ENCODE measurements around the gene SPPL2B. TPM values are rescaled to one million over a fixed set of nuclear protein-coding genes. Genes with fewer than 3 reads are reported as not detected.

SPPL2B gene
- total RNA-seq, 1 donor from 2014 or later: 202 TPM

DNA sequence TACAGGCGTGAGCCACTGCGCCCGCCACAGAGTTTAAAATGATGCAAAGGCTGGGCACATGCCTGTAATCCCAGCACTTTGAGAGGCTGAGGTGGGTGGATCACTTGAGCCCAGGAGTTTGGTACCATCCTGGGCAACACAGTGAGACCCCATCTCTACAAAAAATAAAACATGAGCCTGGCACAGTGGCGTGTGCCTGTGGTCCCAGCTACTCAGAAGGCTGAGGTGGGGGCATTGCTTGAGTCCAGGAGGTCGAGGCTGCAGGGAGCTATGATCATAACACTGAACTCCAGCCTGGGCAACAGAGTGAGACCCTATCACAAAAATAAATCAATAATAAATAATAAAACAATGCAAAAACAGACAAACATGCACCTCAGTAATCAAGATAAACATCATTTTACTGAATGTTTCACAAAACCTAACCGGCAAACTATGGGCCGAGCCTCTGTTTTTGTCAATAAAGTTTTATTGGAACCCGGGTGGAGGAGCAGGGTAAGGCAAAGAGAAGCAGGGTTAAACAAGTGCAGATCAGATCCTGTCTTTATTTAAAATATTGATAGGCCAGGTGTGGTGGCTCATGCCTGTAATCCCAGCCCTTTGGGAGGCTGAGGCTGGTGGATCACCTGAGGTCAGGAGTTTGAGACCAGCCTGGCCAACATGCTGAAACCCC is 44.5 kb upstream of the SPPL2B start:
- no peak for DNase-seq (ENCODE audit: low spot score in 2 of 2, unreplicated experiment in 2 of 2)
- Mint-ChIP-seq H3K27me3 (ENCODE audit: low read depth) (peaks cover 56% of the 10 kb centered on the region), H3K36me3 (no peaks in the 10 kb centered on the region), H3K27ac (no peak overlapping the region), H3K9me3 (no peaks in the 10 kb centered on the region), H3K4me1 (peaks cover 8% of the 10 kb centered on the region), H3K4me3 (no peak overlapping the region)
- TF ChIP-seq, protein P1, sequence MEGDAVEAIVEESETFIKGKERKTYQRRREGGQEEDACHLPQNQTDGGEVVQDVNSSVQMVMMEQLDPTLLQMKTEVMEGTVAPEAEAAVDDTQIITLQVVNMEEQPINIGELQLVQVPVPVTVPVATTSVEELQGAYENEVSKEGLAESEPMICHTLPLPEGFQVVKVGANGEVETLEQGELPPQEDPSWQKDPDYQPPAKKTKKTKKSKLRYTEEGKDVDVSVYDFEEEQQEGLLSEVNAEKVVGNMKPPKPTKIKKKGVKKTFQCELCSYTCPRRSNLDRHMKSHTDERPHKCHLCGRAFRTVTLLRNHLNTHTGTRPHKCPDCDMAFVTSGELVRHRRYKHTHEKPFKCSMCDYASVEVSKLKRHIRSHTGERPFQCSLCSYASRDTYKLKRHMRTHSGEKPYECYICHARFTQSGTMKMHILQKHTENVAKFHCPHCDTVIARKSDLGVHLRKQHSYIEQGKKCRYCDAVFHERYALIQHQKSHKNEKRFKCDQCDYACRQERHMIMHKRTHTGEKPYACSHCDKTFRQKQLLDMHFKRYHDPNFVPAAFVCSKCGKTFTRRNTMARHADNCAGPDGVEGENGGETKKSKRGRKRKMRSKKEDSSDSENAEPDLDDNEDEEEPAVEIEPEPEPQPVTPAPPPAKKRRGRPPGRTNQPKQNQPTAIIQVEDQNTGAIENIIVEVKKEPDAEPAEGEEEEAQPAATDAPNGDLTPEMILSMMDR (IDR thresholded peaks at IDR 0.05; ENCODE audit: unreplicated experiment): no peak

DNA sequence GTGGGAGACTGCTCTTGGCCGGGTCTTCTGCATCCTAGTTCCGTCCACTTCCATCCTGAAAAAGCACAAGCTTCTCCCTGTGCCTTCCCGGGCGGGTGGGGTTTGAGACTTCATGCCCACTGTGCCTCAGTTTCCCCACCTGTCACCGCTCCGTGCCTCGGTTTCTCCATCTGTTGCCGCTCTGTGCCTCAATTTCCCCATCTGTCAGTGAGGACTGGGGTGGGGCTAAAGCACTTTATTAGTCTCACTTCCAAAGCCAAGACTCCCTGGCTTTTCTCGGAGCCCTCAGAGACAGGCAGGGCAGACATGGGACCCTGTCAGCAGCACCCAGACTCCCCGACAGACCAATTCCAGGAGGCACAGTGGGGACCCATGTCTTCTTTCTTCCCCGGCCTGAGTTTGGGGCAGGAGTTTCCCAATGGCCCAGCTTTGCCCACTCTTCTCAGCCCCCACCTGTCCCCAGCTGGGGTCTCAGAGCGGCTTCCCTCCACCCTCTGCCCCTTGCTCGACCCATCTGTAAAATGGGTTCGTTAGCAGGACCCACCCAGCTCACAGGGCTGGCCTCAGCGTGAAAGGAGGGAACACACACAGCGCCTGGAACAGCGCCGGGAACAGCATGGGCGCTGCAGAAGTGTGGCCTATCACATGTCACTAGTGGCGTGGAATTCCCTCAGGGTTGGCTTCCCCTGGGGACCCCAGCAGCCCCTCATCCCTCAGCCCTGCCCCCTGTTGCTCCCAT is 41.9 kb upstream of the SPPL2B start:
- Mint-ChIP-seq H3K36me3 (no peaks in the 10 kb centered on the region), H3K4me3 (no peak overlapping the region), H3K27ac (no peak overlapping the region), H3K9me3 (no peaks in the 10 kb centered on the region), H3K4me1 (peaks cover 14% of the 10 kb centered on the region), H3K27me3 (ENCODE audit: low read depth) (peaks cover 77% of the 10 kb centered on the region)
- TF ChIP-seq, protein P1 (IDR thresholded peaks at IDR 0.05; ENCODE audit: unreplicated experiment): no peak
- DNase-seq (ENCODE audit: low spot score in 2 of 2, unreplicated experiment in 2 of 2): no peak

DNA sequence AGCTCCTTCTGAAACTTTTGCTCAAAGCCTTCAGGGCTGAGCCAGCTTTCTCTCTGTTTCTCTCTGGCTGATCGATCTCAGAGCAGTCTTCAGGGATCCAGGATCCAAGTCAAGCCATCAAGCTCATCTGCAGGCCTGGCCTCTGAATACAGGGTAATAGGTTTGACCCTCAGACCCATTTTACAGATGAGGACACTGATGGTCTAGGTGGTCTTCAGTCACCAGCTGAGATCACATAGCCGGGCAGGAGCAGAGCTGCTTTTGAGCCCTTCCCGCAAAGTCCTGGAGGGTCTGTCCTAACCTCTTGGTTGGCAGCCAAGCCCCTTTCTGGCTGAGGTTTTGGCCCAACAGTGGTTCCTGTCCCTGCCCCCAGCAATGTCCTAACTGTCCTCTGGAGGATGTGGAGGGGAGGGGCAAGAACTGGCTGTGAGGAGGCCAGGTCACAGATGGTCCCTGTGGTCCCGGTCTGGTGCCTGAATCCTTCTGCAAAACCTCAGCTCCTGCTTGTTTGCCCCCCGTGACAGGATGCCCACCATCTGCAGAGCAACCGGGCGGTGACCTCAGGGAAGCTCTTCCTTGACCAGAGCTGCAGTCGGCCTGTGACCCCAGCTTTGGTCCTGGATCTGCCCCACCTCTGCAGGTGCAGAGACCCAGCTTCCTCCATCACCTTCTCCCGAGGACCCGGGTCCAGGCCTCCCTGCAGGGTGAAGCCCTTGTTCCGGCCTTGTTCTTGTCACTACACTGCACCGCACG is 40.7 kb upstream of the SPPL2B start:
- H3K36me3 Mint-ChIP-seq: no peaks in the 10 kb centered on the region
- no peak overlapping the region for H3K27ac Mint-ChIP-seq
- no peaks in the 10 kb centered on the region for H3K9me3 Mint-ChIP-seq
- no peak overlapping the region for H3K4me3 Mint-ChIP-seq
- no peak for DNase-seq (ENCODE audit: low spot score in 2 of 2, unreplicated experiment in 2 of 2)
- peaks cover 7% of the 10 kb centered on the region for H3K4me1 Mint-ChIP-seq
- TF ChIP-seq, protein P1 (IDR thresholded peaks at IDR 0.05; ENCODE audit: unreplicated experiment): no peak
- peaks cover 77% of the 10 kb centered on the region for H3K27me3 Mint-ChIP-seq (ENCODE audit: low read depth)

- TF ChIP-seq, protein P1 (IDR thresholded peaks at IDR 0.05; ENCODE audit: unreplicated experiment): no peak
- peaks cover 78% of the 10 kb centered on the region for H3K27me3 Mint-ChIP-seq (ENCODE audit: low read depth)
- peaks cover 6% of the 10 kb centered on the region for H3K4me1 Mint-ChIP-seq
- H3K36me3 Mint-ChIP-seq: no peaks in the 10 kb centered on the region
- H3K4me3 Mint-ChIP-seq: no peak overlapping the region
- H3K9me3 Mint-ChIP-seq: no peaks in the 10 kb centered on the region
- no peak overlapping the region for H3K27ac Mint-ChIP-seq
- DNase-seq (ENCODE audit: low spot score in 2 of 2, unreplicated experiment in 2 of 2): no peak
These were observed 40.1 kb upstream of the SPPL2B start for GRCh38 chr19:2288338-2288817.

GRCh38 chr19:2288818-2289713 is 39.4 kb upstream of the SPPL2B start:
- Mint-ChIP-seq H3K4me1 (peaks cover 6% of the 10 kb centered on the region), H3K4me3 (peak overlapping the region; percentile 53), H3K27ac (no peak overlapping the region), H3K36me3 (no peaks in the 10 kb centered on the region), H3K9me3 (no peaks in the 10 kb centered on the region), H3K27me3 (ENCODE audit: low read depth) (peaks cover 85% of the 10 kb centered on the region)
- no peak for DNase-seq (ENCODE audit: low spot score in 2 of 2, unreplicated experiment in 2 of 2)
- TF ChIP-seq, protein P1 (IDR thresholded peaks at IDR 0.05; ENCODE audit: unreplicated experiment): no peak

Data from mesothelial cell of epicardium (in vitro differentiated cells).